Muscle layer of colon (tissue), 2 donors: Measurements from ENCODE around the gene FUT8.

Experiments
- H3K27ac ChIP-seq: one replicate; pipeline ENCODE4 v1.7.0; 2013; ENCODE audit warnings: low read depth, mild to moderate bottlenecking, low read length, moderate library complexity
- H3K27me3 ChIP-seq, 2 donors: one replicate each; pipeline ENCODE4 v1.7.0; 2013; ENCODE audit warnings: low read length in 2 of 2, mild to moderate bottlenecking in 2 of 2; ENCODE audit not compliant: insufficient read depth in 2 of 2, control insufficient read depth in 1 of 2
- H3K36me3 ChIP-seq: one replicate; pipeline ENCODE4 v1.7.0; 2013; ENCODE audit warnings: mild to moderate bottlenecking, low read length; ENCODE audit not compliant: insufficient read depth
- H3K4me1 ChIP-seq: one replicate; pipeline ENCODE4 v1.7.0; 2013; ENCODE audit warnings: mild to moderate bottlenecking, low read length; ENCODE audit not compliant: insufficient read depth
- H3K4me3 ChIP-seq, 2 donors: one replicate each; pipeline ENCODE4 v1.7.0; 2013; ENCODE audit warnings: low read length in 2 of 2, low read depth in 1 of 2, mild to moderate bottlenecking in 1 of 2, moderate library complexity in 1 of 2
- H3K9ac ChIP-seq: one replicate; pipeline ENCODE4 v1.7.0; 2013; ENCODE audit warnings: low read length
- H3K9me3 ChIP-seq: one replicate; pipeline ENCODE4 v1.7.0; 2013; ENCODE audit warnings: mild to moderate bottlenecking, low read length
- donor health status: abdominal sarcoma.
- donor health status: Adenocarcinoma of cecum.

The FUT8 gene

DNA sequence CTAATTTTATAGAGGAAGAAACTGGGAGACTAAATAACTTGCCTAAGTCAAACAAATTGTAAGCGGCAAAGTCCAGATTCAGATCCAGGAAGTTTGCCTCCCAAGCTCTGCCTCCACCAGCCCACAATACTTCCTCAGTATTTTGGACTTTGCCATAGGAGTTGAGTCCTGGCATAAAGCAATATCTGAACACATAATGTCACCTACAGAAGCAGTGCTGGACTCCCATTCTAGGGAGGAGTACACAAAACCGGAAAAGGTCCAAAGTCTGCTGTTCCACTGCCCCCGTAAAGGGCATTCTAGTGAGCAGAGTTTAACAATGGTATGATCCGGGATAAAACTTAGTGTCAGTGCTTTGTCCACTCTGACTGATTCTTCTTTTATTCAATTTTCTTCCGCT, 340.5 kb downstream of the FUT8 start:
- Histone ChIP-seq H3K9me3 (no peaks in the 10 kb centered on the region), H3K27ac (no peak overlapping the region), H3K36me3 (no peaks in the 10 kb centered on the region), H3K9ac (no peak overlapping the region), H3K4me1 (no peaks in the 10 kb centered on the region), H3K4me3 (no peak overlapping the region), H3K27me3 (no peaks in the 10 kb centered on the region)

DNA sequence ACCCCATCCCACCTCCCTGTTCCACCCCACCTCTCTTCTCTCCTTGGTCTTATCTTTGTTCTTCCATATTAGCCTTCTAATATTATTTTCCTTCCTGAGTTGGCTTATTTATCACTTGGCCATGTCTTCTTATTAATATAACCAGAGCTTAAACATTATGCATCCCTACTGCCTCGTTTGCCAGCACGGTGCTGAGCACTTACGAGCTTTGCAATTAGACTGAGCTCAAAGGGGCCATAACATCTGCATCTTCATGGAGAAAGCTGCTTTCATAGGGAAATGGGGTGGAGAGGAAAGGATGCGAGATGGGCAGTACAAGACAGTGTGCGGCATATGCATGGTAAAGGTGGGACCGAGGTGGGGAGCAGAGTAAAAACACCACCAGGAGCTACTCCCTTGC, 342.8 kb downstream of the FUT8 start:
- no peaks in the 10 kb centered on the region for H3K9me3 ChIP-seq
- no peak overlapping the region for H3K27ac ChIP-seq
- no peak overlapping the region for H3K4me3 ChIP-seq
- H3K4me1 ChIP-seq, result no peaks in the 10 kb centered on the region
- H3K27me3 ChIP-seq, result no peaks in the 10 kb centered on the region
- H3K36me3 ChIP-seq, result no peaks in the 10 kb centered on the region
- H3K9ac ChIP-seq, result no peak overlapping the region

DNA sequence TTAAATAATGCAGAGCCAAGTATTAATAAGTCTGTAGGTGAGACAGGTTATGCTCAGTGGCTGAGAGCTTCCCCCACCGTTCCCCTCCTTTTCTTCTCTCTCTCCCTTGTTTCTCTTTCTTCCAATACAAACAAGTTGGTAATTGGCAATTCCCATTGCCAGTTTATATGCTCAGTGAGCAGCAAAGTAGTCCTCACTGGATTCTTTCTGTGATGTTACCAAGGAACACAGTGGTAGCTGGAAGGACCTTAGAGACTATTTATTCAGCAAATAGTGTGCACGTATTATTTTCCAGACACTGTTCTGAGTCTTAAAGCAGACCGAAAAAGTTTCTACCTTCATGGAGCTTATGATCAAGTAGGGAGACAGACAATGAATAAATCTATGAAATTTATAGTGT, 344.4 kb downstream of the FUT8 start:
- Histone ChIP-seq H3K9ac (no peak overlapping the region), H3K4me3 (no peak overlapping the region), H3K27ac (no peak overlapping the region), H3K4me1 (no peaks in the 10 kb centered on the region), H3K36me3 (no peaks in the 10 kb centered on the region), H3K27me3 (no peaks in the 10 kb centered on the region), H3K9me3 (no peaks in the 10 kb centered on the region)

DNA sequence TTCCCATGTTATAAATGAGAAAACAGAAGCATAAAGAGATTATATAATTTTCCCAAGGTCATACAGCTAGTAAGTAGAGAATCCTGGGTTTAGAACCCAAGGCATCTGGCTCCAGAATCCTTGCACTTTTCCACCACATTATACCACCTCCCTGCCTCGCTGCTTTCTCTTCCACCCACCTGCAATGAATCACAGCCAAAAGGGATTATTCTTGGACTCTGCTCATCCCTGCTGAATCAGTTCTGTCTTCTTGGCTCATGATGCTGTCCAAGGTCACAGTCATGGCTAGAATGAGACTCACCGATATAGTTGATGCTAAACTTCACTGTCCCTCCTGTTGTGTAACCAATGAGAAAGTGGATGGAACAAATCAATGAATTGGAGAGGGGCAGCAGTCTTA, 356.6 kb downstream of the FUT8 start:
- no peaks in the 10 kb centered on the region for H3K4me1 ChIP-seq
- no peak overlapping the region for H3K9ac ChIP-seq
- H3K36me3 ChIP-seq, result no peaks in the 10 kb centered on the region
- no peaks in the 10 kb centered on the region for H3K27me3 ChIP-seq
- H3K27ac ChIP-seq, result no peak overlapping the region
- no peaks in the 10 kb centered on the region for H3K9me3 ChIP-seq
- no peak overlapping the region for H3K4me3 ChIP-seq

DNA sequence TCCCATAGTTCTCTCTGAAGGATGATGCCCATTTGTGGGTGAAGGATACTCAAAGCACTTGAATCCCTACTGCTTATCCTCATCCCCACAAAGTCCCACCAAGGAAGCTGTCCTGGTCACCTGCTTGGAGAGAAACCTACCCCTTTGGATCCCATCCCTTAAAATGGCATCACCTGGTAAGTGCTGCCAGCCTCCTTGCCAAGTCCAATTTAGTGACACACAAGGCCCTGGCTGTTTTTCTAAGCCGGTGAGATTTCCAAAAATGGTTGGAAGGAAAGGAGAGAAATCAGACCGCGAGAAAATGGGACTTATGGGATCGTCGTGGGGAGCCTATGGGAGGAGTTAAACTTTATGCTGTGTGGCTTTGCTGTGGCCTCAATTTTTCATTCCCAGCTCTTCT, 358.2 kb downstream of the FUT8 start:
- no peaks in the 10 kb centered on the region for H3K4me1 ChIP-seq
- H3K9me3 ChIP-seq, result no peaks in the 10 kb centered on the region
- H3K36me3 ChIP-seq, result no peaks in the 10 kb centered on the region
- H3K27ac ChIP-seq, result no peak overlapping the region
- H3K9ac ChIP-seq, result no peak overlapping the region
- H3K4me3 ChIP-seq, result no peak overlapping the region
- no peaks in the 10 kb centered on the region for H3K27me3 ChIP-seq

DNA sequence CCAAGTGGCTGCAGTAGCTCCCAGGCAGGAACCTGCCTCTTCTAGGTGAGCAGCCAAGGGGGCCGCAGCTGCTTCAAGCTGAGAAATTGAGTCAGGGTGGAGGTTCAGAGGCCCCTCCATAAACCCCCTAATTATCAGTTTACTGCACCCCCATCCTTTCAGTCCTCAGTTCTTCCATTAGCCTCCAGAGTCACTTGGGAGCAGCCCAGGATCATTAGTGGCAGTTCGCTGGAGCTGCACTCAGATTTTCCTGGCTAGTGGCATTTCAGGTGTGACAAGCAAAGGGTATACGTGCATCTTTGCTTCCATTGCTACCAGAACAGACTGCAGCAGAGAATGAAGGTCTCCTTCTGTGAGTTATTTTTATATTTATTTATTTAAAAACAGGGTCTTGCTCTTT, 358.7 kb downstream of the FUT8 start:
- Histone ChIP-seq H3K27ac (no peak overlapping the region), H3K9me3 (no peaks in the 10 kb centered on the region), H3K4me3 (no peak overlapping the region), H3K36me3 (no peaks in the 10 kb centered on the region), H3K27me3 (no peaks in the 10 kb centered on the region), H3K4me1 (no peaks in the 10 kb centered on the region), H3K9ac (no peak overlapping the region)

DNA sequence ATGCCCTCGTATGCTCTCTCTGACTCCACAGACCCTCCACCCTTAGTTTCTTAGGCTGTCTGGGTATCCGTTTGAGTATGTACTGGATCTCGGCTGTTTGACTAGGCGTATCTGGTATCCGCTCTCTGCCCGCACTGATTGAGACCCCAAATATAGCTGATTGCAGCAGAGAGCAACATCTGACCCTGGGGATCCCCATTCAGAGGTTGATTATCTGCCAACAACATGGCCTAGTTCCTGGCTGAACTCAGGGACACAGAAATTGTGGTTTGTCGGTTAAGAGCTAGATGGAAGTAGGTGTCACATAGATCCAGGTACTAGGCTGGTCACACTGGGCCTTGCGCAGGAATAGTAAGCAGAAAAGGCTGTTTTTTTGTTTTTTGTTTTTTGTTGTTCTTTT, 359.9 kb downstream of the FUT8 start:
- no peaks in the 10 kb centered on the region for H3K9me3 ChIP-seq
- H3K27ac ChIP-seq, result no peak overlapping the region
- H3K9ac ChIP-seq, result no peak overlapping the region
- no peaks in the 10 kb centered on the region for H3K36me3 ChIP-seq
- H3K4me3 ChIP-seq, result no peak overlapping the region
- no peaks in the 10 kb centered on the region for H3K4me1 ChIP-seq
- no peaks in the 10 kb centered on the region for H3K27me3 ChIP-seq

DNA sequence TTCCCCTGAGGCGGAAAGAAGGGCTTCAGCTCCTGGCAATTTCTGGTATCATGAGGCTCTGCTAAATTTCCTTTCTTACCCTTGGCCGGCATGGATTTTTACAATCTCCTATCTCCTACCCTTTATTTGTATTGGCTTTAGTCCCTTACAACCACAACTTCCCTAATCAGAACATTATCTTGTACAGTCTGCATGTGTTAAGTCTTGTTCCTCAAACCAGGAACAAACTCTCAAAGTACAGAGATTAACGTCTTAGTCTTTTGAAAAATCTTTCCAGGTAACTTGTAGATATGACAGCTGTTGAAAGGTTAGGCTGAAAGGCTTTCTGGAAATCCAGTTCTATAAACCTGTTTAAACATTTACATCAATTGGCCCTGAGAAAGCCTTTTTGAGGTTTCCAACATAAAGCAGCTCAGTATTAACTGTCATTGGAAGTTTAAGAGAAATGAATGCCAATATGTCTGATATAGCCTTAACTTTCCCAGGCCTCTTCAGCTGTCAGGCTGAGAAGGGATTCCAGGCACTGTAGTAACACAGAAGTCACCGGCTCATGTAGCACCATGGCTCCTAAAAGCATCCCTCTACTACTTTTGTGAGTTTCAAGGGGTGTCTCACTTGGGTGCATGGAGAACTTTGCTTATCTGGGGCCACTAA, 360.5 kb downstream of the FUT8 start:
- H3K9ac ChIP-seq, result no peak overlapping the region
- H3K27ac ChIP-seq, result no peak overlapping the region
- no peaks in the 10 kb centered on the region for H3K27me3 ChIP-seq
- H3K4me1 ChIP-seq, result no peaks in the 10 kb centered on the region
- H3K4me3 ChIP-seq, result no peak overlapping the region
- H3K36me3 ChIP-seq, result no peaks in the 10 kb centered on the region
- no peaks in the 10 kb centered on the region for H3K9me3 ChIP-seq

DNA sequence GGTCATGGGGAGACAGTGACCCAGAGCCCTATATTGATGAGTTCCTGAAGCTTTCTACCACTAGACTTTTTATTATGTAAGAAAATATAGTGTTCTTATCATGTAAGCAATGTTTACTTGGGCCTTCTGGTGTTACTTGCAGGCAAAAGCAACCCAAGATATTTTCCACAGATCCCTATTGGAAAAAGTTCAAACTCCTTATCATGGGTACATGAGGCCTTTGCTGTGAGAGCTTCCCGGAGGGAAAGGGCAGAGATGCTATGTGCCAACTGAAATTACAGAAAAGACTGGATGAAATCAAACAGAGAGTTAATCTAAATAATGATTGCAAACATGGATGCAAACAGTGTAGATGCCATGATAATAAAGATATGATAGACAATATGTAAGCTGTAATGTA, 361.5 kb downstream of the FUT8 start:
- H3K4me1 ChIP-seq, result no peaks in the 10 kb centered on the region
- no peaks in the 10 kb centered on the region for H3K27me3 ChIP-seq
- H3K36me3 ChIP-seq, result no peaks in the 10 kb centered on the region
- H3K9me3 ChIP-seq, result no peaks in the 10 kb centered on the region
- H3K4me3 ChIP-seq, result no peak overlapping the region
- no peak overlapping the region for H3K9ac ChIP-seq
- H3K27ac ChIP-seq, result no peak overlapping the region

DNA sequence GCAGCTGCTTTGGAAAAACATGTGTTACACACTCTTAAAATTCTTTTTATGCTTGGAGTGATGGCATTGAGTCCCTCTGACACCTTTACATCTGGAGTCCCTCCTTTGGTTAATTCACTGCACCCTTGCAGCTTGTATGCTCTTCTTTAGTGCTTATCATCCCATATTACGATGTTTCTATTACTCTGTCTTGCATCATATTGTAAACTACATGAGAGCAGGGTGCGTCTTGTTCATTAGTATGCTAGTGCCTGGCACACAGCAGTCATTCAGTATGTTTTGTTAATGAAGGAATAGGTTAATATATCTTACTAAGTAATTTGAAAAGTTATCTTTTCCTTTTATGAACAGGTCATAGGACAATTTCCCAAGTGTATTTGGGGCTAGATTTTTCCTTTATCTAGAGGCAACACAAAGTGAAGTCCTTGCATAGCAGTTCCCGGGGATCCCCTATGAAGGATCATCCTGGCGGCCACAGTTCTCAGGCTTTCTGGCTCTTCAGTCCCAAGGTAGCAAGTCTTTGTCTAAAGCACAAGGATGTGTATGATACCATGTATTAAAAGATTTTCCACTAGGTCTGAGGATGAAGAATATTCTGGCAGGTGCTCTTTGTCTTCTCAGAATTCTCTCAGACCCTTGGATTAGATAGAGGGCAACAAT, 363.8 kb downstream of the FUT8 start:
- H3K36me3 ChIP-seq, result no peaks in the 10 kb centered on the region
- H3K9me3 ChIP-seq, result no peaks in the 10 kb centered on the region
- no peak overlapping the region for H3K4me3 ChIP-seq
- H3K9ac ChIP-seq, result no peak overlapping the region
- H3K27me3 ChIP-seq, result no peaks in the 10 kb centered on the region
- H3K4me1 ChIP-seq, result no peaks in the 10 kb centered on the region
- no peak overlapping the region for H3K27ac ChIP-seq

DNA sequence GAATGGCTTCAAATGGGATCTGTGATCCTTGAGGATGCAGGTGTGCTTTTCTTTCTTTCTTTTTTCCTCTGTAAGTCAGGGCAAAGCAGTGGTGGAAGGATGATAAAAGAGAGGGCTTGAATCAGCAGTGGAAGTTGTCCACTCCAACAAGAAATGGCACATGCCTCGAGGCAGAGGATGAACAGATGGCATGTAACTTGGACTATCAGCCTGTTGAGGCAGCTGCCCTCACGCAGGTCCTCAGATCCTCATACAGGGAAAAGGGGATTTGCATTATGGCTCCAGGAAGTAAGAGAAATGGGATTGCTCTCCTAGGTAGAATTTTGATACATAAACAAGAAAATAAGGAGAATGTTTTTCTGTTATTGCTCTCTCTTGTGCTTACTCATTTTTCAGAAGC, 368.0 kb downstream of the FUT8 start:
- Histone ChIP-seq H3K4me3 (no peak overlapping the region), H3K9me3 (no peaks in the 10 kb centered on the region), H3K4me1 (no peaks in the 10 kb centered on the region), H3K36me3 (no peaks in the 10 kb centered on the region), H3K27ac (no peak overlapping the region), H3K9ac (no peak overlapping the region), H3K27me3 (no peaks in the 10 kb centered on the region)

DNA sequence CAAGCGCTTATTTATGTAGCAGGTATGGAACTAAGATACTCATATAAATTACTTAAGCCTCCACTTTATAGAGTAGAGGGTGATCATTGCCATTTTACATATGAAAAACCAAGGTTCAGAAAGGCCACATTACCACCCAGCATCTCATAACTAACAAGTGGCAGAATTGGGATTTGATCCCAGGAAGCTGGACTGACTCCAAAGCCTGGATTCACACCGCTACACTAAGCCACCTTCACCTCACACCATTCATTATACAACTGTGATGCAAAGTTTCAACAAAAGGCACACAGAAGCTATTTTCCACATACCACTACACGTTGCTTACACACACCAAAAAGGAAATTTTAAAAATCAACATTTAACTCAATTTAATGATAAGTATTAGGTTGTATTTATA, 370.6 kb downstream of the FUT8 start:
- Histone ChIP-seq H3K4me1 (no peaks in the 10 kb centered on the region), H3K9me3 (no peaks in the 10 kb centered on the region), H3K9ac (no peak overlapping the region), H3K4me3 (no peak overlapping the region), H3K27me3 (no peaks in the 10 kb centered on the region), H3K27ac (no peak overlapping the region), H3K36me3 (no peaks in the 10 kb centered on the region)
